GM12875 (cell line): ENCODE measurements around the gene SCAMP3.

Experiments used
- H3K4me3 ChIP-seq: one replicate; pipeline ENCODE4 v1.5.1; 2011; ENCODE audit warnings: low read depth, low read length, control low read depth
- TF ChIP-seq, protein P1 (sequence below): IDR thresholded peaks from 2 replicates; pipeline ENCODE4 v1.5.1; 2011; ENCODE audit warnings: low read depth, mild to moderate bottlenecking, control low read depth, inconsistent platforms, low read length, moderate library complexity, borderline replicate concordance; ENCODE audit not compliant: insufficient read depth

The SCAMP3 gene

DNA sequence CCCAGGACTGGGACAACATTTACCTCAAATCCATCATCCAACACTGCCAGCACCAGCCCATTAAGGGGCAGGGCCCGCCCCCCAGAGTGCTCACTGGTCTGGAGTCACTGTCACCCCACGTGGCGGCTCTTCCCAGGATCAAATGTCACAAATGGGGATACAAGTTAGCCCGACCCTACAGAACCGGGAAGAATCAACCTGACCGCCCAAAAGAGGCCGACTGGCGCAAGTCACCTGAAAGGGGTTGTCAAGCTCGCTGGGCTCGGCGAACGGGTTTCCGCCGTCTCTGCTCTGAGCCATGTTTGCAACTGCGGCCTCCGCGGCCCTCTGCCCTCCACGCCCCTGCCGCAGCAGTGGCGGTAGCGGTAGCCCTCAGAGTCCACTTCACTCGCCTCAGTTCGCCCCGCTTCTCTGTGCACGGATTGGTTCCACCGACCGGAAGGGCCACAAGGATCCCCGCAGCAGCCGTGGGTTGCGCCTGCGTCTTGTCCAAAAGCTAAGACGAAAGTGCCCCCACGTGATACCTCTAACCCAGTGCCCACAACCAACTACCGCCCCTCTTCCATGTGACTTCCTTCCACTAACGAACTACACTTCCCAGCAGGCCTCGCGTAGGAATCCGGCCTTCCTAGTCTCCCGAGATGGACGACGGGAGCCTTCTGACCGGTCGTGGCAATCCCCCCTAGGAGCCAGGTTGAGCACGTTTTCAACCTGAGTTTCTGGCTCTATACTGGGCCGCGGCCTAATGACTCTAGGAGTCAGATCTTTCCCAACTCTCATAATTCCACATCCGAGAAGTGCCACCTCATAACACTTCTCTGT, at the start of gene SCAMP3:
Gene SCAMP3 (minus strand): TSS at position 509 of the 822 bp plus-strand sequence. CDS start 209 bp downstream, at position 300.
- peak within 1 kb of the TSS; percentile 92 for H3K4me3 ChIP-seq
- TF ChIP-seq, protein P1, sequence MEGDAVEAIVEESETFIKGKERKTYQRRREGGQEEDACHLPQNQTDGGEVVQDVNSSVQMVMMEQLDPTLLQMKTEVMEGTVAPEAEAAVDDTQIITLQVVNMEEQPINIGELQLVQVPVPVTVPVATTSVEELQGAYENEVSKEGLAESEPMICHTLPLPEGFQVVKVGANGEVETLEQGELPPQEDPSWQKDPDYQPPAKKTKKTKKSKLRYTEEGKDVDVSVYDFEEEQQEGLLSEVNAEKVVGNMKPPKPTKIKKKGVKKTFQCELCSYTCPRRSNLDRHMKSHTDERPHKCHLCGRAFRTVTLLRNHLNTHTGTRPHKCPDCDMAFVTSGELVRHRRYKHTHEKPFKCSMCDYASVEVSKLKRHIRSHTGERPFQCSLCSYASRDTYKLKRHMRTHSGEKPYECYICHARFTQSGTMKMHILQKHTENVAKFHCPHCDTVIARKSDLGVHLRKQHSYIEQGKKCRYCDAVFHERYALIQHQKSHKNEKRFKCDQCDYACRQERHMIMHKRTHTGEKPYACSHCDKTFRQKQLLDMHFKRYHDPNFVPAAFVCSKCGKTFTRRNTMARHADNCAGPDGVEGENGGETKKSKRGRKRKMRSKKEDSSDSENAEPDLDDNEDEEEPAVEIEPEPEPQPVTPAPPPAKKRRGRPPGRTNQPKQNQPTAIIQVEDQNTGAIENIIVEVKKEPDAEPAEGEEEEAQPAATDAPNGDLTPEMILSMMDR, result no peak

DNA sequence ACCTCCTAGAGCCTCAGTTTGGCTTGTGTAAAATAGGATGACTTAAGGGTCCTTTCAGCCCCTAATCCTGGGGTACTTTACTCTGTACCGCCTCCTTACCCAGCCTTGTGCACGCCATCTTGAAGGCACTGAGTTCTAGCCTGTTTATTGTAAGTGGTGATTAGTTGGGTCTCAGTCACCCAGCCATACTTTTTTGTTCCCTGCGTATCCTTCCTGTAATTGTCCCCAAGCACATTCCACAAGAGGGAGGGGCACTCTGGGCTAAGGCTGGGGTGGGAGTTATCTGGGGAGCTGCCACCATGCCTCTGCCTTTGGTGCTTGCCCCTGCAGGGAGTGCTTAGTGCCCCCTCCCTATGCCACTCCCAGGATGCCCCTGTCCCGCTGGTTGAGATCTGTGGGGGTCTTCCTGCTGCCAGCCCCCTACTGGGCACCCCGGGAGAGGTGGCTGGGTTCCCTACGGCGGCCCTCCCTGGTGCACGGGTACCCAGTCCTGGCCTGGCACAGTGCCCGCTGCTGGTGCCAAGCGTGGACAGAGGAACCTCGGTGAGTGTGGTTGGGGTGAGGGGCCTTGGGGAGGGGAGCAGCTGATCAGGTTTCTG, 47.4 kb upstream of the SCAMP3 start:
- TF ChIP-seq, protein P1, result 0 out of 2 replicates have a peak, but pooled peaks have one; percentile 7
- H3K4me3 ChIP-seq, result peak overlapping the region; percentile 99

DNA sequence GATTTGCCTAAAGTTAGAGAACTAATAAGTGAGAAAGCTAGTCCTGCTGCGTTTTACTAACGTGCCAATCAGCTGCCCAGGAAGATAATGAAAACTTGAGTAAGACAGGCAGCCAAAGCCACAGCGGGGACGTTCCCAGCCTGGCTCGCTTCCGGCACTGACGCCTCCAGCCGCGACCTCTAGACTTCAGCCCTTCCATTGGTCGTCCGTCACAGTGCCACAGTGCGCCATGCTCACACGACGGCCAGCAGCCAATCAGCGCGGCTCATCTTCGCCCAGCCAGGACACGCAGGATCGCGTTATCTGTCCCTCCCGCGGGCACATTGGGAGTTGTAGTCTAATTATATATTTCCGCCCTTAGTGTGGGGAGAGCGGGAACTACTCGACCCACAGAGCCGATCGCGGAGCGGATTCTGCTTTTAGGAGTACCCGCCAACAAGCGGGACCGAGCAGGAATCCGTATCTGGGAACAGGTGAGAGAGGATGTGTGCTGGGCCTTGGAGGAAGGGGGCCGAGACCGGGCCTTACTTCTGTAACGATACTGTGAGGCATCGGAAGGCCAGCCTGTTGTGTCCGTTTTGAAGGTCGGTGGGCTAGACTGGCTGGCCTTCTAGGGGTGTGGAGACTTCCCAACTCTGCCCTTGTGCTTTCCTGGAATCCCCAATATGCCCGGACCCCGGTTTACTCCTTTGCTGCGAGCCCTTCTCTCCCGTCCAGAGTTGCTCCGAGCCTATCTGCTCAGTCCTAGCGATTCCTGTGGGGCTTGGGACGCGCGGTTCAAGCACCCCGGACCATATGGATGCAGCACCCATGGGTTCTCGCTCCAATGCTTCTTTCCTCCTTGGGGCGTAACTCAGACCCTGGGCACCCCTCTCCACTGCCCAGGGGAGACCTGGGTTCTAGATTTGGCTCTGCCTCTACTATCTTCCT, 46.6 kb upstream of the SCAMP3 start, which contains the start of gene FDPS:
Gene FDPS (plus strand): TSS at position 374 of the 930 bp plus-strand sequence. CDS start 924 bp downstream, outside the sequence.
- TF ChIP-seq, protein P1, result no peak
- peak within 1 kb of the TSS; percentile 99 for H3K4me3 ChIP-seq

DNA sequence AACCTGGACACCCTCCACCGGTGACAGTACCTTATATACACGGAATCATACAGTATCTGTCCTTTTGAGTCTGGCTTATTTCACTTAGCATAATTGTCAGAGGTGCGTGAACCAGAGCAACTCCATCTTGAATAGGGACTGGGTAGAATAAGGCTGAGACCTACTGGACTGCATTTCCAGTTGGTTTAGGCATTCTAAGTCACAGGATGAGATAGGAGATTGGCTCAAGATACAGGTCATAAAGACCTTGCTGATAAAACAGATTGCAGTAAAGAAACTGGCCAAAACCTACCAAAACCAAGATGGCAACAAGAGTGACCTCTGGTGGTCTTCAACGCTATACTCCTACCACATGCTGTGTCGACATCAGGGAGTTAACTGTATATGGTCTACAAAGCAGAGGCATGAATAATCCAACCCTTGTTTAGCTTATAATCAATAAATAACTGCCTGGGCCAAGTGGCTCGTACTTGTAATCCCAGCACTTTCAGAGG, 45.1 kb upstream of the SCAMP3 start:
- no peak overlapping the region for H3K4me3 ChIP-seq
- TF ChIP-seq, protein P1, result peak; percentile 38; the same call in 1 of the 2 replicates

DNA sequence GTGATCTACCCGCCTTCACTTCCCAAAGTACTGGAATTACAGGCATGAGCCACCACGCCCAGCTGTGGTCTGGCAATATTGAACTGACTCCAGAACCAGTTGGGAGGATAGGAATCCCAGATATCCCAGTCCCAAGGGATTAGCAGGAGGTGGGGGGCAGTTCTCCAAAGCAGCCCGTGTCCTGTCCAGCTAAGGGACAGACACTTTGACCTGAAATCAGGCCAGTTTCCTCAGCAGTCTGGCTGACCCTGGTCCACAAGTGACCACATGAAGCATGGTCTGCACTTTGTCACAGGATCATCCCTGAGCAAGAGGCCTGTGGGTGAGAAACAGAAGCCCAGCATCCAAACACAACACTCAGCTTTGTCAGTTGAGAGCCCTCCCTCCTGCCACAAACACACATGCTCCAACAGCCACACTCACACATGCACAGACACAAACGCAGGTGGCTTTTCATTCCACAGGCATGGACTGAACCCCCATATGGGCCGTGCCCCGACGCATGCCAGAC, 43.8 kb upstream of the SCAMP3 start:
- H3K4me3 ChIP-seq, result no peak overlapping the region
- TF ChIP-seq, protein P1, result no peak

DNA sequence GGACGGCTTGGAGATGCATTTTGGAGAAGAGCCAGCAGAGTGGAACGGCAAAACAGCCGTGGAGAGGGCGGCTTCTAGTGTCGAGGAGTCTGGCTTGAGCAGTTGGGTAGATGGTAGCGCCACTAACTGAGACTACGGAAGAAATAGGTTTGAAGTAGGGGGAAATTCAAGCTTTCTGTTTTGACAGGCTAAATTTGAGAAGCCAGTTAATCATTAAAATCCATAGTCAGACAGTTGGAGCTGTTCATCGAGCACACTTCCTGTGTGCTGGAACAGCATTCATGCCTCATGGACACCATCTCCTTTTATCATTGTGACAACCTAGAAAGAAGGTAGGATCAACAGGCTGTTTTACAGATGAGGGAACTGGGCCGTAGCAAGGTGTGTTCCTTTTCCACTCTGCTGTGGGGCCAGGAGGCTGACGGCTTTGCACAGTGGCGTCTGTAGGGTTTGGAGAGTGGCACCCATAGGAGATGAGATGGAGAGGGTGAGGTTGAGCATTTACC, 42.5 kb upstream of the SCAMP3 start:
- H3K4me3 ChIP-seq, result no peak overlapping the region
- TF ChIP-seq, protein P1, result no peak
